Trophoblast cell (in vitro differentiated cells and primary cell): ENCODE data around the gene FER.

Experiments
- DNase-seq, 2 donors: peaks; one replicate each; pipeline ENCODE4 v3.0.0-alpha.2; 2016
- H2AFZ ChIP-seq: 2 replicates; pipeline ENCODE4 v1.6.1; 2013; ENCODE audit warnings: low read length, moderate library complexity, mild to moderate bottlenecking; ENCODE audit not compliant: insufficient read depth, poor library complexity
- H2AK5ac ChIP-seq: 2 replicates; pipeline ENCODE4 v1.6.1; 2013; ENCODE audit warnings: mild to moderate bottlenecking, low read length
- H2BK120ac ChIP-seq: 2 replicates; pipeline ENCODE4 v1.6.1; 2013; ENCODE audit warnings: low read length, mild to moderate bottlenecking, moderate library complexity; ENCODE audit not compliant: insufficient read depth, poor library complexity
- H2BK12ac ChIP-seq: 2 replicates; pipeline ENCODE4 v1.6.1; 2013; ENCODE audit warnings: mild to moderate bottlenecking, low read length, moderate library complexity
- H2BK5ac ChIP-seq: 2 replicates; pipeline ENCODE4 v1.6.1; 2013; ENCODE audit warnings: low read length, low read depth, moderate library complexity, mild to moderate bottlenecking; ENCODE audit not compliant: poor library complexity
- H3K14ac ChIP-seq: 2 replicates; pipeline ENCODE4 v1.6.1; 2013; ENCODE audit warnings: mild to moderate bottlenecking, low read length
- H3K18ac ChIP-seq: 2 replicates; pipeline ENCODE4 v1.6.1; 2013; ENCODE audit warnings: mild to moderate bottlenecking, low read length
- H3K23ac ChIP-seq: 2 replicates; pipeline ENCODE4 v1.6.1; 2013; ENCODE audit warnings: low read length
- H3K27ac ChIP-seq: 2 replicates; pipeline ENCODE4 v1.5.1; 2013; ENCODE audit warnings: low read depth, mild to moderate bottlenecking, inconsistent platforms, low read length, moderate library complexity
- H3K27me3 ChIP-seq: 2 replicates; pipeline ENCODE4 v1.6.1; 2013; ENCODE audit warnings: inconsistent platforms, mild to moderate bottlenecking, low read length, moderate library complexity; ENCODE audit not compliant: insufficient read depth
- H3K36me3 ChIP-seq, 2 experiments: 1 replicate in 1 of 2; 2 replicates in 1 of 2; pipeline ENCODE4 v1.6.1; 2013; ENCODE audit warnings: low read length in 2 of 2, mild to moderate bottlenecking in 2 of 2, moderate library complexity in 1 of 2; ENCODE audit not compliant: insufficient read depth in 2 of 2, control insufficient read depth in 1 of 2
- H3K4ac ChIP-seq: 2 replicates; pipeline ENCODE4 v1.6.1; 2013; ENCODE audit warnings: low read depth, mild to moderate bottlenecking, low read length, moderate library complexity
- H3K4me1 ChIP-seq, 2 experiments: 1 replicate in 1 of 2; 2 replicates in 1 of 2; pipeline ENCODE4 v1.6.1; 2013; ENCODE audit warnings: low read length in 2 of 2, mild to moderate bottlenecking in 2 of 2, moderate library complexity in 1 of 2; ENCODE audit not compliant: insufficient read depth in 2 of 2, control insufficient read depth in 1 of 2
- H3K4me2 ChIP-seq: 2 replicates; pipeline ENCODE4 v1.6.1; 2013; ENCODE audit warnings: inconsistent platforms, mild to moderate bottlenecking, low read length, moderate library complexity
- H3K4me3 ChIP-seq: 2 replicates; pipeline ENCODE4 v1.5.1; 2013; ENCODE audit warnings: mild to moderate bottlenecking, low read depth, low read length, inconsistent platforms
- H3K79me1 ChIP-seq: one replicate; pipeline ENCODE4 v1.6.1; 2013; ENCODE audit warnings: low read length
- H3K79me2 ChIP-seq: 2 replicates; pipeline ENCODE4 v1.6.1; 2013; ENCODE audit warnings: low read length, mild to moderate bottlenecking; ENCODE audit not compliant: control insufficient read depth, insufficient read depth, poor library complexity
- H3K9ac ChIP-seq: 2 replicates; pipeline ENCODE4 v1.6.1; 2013; ENCODE audit warnings: mild to moderate bottlenecking, low read length
- H3K9me3 ChIP-seq: 2 replicates; pipeline ENCODE4 v1.6.1; 2013; ENCODE audit warnings: low read depth, mild to moderate bottlenecking, control low read depth, inconsistent platforms, low read length; ENCODE audit not compliant: insufficient read depth
- H4K12ac ChIP-seq: 2 replicates; pipeline ENCODE4 v1.6.1; 2013; ENCODE audit warnings: low read depth, mild to moderate bottlenecking, low read length, moderate library complexity
- H4K8ac ChIP-seq: 2 replicates; pipeline ENCODE4 v1.6.1; 2013; ENCODE audit warnings: low read depth, mild to moderate bottlenecking, low read length, moderate library complexity
- H4K91ac ChIP-seq: one replicate; pipeline ENCODE4 v1.6.1; 2013; ENCODE audit warnings: low read depth, mild to moderate bottlenecking, low read length, moderate library complexity
- WGBS: extraction: QIAGEN DNeasy Blood & Tissue Kit; methylation state at CpG from one replicate; pipeline ENCODE4 v1.1.7; 2013; ENCODE audit warnings: missing lambda C conversion rate; ENCODE audit not compliant: insufficient read length, insufficient coverage; ENCODE audit errors: extremely low coverage; 5-methylcytosine and 5-hydroxymethylcytosine counted together

The FER gene

GRCh38 chr5:108869066-108869465 lies 121.4 kb downstream of the FER start:
- H4K91ac ChIP-seq: no peak overlapping the region
- no peaks in the 10 kb centered on the region for H3K79me1 ChIP-seq
- no peaks in the 10 kb centered on the region for H3K79me2 ChIP-seq
- H3K36me3 ChIP-seq: no peaks in the 10 kb centered on the region
- no peak overlapping the region for H4K12ac ChIP-seq
- H3K9me3 ChIP-seq: no peaks in the 10 kb centered on the region
- H3K27me3 ChIP-seq: no peaks in the 10 kb centered on the region
- no peak overlapping the region for H4K8ac ChIP-seq
- no peak for DNase-seq
- H2BK120ac ChIP-seq: no peak overlapping the region
- H3K14ac ChIP-seq: no peak overlapping the region
- H2AK5ac ChIP-seq: no peak overlapping the region
- H2BK5ac ChIP-seq: no peak overlapping the region
- H2BK12ac ChIP-seq: no peak overlapping the region
- H3K4me3 ChIP-seq: no peak overlapping the region
- no peak overlapping the region for H3K18ac ChIP-seq
- no peak overlapping the region for H3K4ac ChIP-seq
- H3K4me2 ChIP-seq: no peak overlapping the region
- H3K9ac ChIP-seq: no peak overlapping the region
- H2AFZ ChIP-seq: no peak overlapping the region
- no peak overlapping the region for H3K23ac ChIP-seq
- WGBS: no CpG with 5 or more reads among the region's 1 CpG
- H3K27ac ChIP-seq: no peak overlapping the region
- no peaks in the 10 kb centered on the region for H3K4me1 ChIP-seq

- Histone ChIP-seq H2BK120ac (no peak overlapping the region), H3K79me1 (no peaks in the 10 kb centered on the region), H3K27ac (no peak overlapping the region), H3K4me1 (no peaks in the 10 kb centered on the region), H3K9me3 (no peaks in the 10 kb centered on the region), H3K4me3 (no peak overlapping the region), H3K18ac (no peak overlapping the region), H3K9ac (no peak overlapping the region), H2BK5ac (no peak overlapping the region), H3K4ac (no peak overlapping the region), H3K14ac (no peak overlapping the region), H3K36me3 (no peaks in the 10 kb centered on the region), H4K12ac (no peak overlapping the region), H2AFZ (no peak overlapping the region), H3K79me2 (no peaks in the 10 kb centered on the region), H3K4me2 (no peak overlapping the region), H4K8ac (no peak overlapping the region), H3K27me3 (no peaks in the 10 kb centered on the region), H3K23ac (no peak overlapping the region), H2AK5ac (no peak overlapping the region), H4K91ac (no peak overlapping the region), H2BK12ac (no peak overlapping the region)
- DNase-seq: no peak
These were observed 128.8 kb downstream of the FER start for GRCh38 chr5:108876451-108876850.

- Histone ChIP-seq H3K9ac (no peak overlapping the region), H3K4me2 (no peak overlapping the region), H3K79me1 (no peaks in the 10 kb centered on the region), H3K9me3 (no peaks in the 10 kb centered on the region), H2BK12ac (no peak overlapping the region), H4K8ac (no peak overlapping the region), H2AK5ac (no peak overlapping the region), H3K14ac (no peak overlapping the region), H3K27ac (no peak overlapping the region), H3K23ac (no peak overlapping the region), H3K18ac (no peak overlapping the region), H3K4me3 (no peak overlapping the region), H3K36me3 (no peaks in the 10 kb centered on the region), H3K4me1 (no peaks in the 10 kb centered on the region), H3K4ac (no peak overlapping the region), H4K12ac (no peak overlapping the region), H2BK5ac (no peak overlapping the region), H3K27me3 (no peaks in the 10 kb centered on the region), H3K79me2 (no peaks in the 10 kb centered on the region), H2BK120ac (no peak overlapping the region), H2AFZ (no peak overlapping the region), H4K91ac (no peak overlapping the region)
- WGBS: no CpG with 5 or more reads among the region's 2 CpGs
- DNase-seq: no peak
These were observed 131.1 kb downstream of the FER start for GRCh38 chr5:108878756-108879155.

- no peaks in the 10 kb centered on the region for H3K9me3 ChIP-seq
- no peak overlapping the region for H2BK12ac ChIP-seq
- H2AFZ ChIP-seq: no peak overlapping the region
- no peaks in the 10 kb centered on the region for H3K36me3 ChIP-seq
- no peak overlapping the region for H3K4ac ChIP-seq
- H3K23ac ChIP-seq: no peak overlapping the region
- no peak overlapping the region for H3K4me3 ChIP-seq
- H3K79me1 ChIP-seq: no peaks in the 10 kb centered on the region
- H2BK5ac ChIP-seq: no peak overlapping the region
- no peak overlapping the region for H3K18ac ChIP-seq
- no CpG with 5 or more reads among the region's 6 CpGs for WGBS
- H4K8ac ChIP-seq: no peak overlapping the region
- H3K27ac ChIP-seq: no peak overlapping the region
- no peak overlapping the region for H3K4me2 ChIP-seq
- H4K91ac ChIP-seq: no peak overlapping the region
- no peak overlapping the region for H2BK120ac ChIP-seq
- H3K27me3 ChIP-seq: no peaks in the 10 kb centered on the region
- no peak overlapping the region for H4K12ac ChIP-seq
- no peak for DNase-seq
- no peaks in the 10 kb centered on the region for H3K4me1 ChIP-seq
- H3K79me2 ChIP-seq: no peaks in the 10 kb centered on the region
- H3K14ac ChIP-seq: no peak overlapping the region
- no peak overlapping the region for H2AK5ac ChIP-seq
- no peak overlapping the region for H3K9ac ChIP-seq
These were observed 133.4 kb downstream of the FER start for GRCh38 chr5:108881133-108881532.
